Stimulated activated CD4-positive, alpha-beta T cell treated with anti-CD3 and anti-CD28 coated beads, Interleukin-4, amount 100 ng/mL, for 48 hours (primary cell): ENCODE results near the gene CNTN4.
A peak's percentile ranks its signal among the peaks of the same experiment; 100 is the strongest.

Source experiments
- DNase-seq, 2 donors: peaks; one replicate each; pipeline ENCODE4 v3.0.0-alpha.2; 2020; ENCODE audit warnings: low read depth in 2 of 2

Gene CNTN4

DNA sequence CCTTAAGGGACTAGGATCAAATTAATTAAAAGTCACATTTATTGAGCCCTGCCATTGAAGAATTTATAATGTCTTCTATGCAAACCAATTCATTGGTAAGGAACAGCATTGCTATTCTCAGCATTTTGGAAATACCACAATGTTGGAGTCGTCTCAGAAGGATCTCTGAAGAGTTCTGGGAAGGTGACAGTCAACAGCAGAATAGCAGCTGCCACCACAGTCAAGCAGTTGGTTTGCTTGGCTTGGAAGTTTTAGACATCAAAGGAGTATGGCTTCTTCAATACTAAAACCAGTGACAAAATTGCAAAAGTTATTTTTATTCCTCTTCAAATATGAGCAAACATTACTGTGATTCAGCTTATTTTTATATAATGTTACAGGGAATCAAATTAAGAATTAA is 167.9 kb downstream of the CNTN4 start:
- no peak for DNase-seq

DNA sequence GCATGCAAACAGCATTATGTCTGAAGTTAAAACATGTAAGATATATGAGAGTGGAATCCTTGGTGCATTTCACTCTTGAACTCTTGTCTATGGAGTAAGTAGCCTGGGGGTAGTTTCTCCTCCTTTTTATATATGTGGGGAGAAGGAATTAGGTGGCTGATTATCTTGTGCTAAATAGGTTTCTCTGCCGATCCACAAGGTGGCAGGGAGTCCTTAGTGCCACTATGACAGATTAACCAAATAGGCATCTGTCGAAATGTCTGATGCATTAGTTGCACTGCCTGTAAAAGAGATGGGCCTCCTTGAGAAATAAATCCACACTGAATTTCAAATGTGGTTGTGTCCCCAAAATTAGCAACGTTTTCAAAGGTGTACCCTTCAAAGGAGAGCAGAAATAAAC is 170.1 kb downstream of the CNTN4 start:
- DNase-seq = no peak

DNA sequence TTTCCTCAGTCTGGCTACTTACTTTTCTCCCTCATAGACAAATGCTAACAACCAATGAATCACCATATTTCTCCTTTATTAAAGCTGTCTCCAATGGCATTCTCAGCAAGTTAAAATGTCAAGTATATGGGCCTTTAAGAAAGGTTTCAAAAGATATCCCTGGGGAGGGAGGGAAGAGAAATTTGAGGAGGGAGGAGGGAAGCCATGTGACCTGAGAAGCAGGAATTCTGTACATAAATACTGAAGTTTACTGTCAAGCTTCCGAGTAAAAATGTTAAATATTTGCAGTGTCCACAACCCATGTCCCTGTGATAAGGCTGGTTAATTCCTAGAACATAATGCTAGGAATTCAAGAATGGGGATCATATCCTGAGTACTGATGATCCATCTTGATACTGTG is 175.9 kb downstream of the CNTN4 start:
- DNase-seq = no peak

DNA sequence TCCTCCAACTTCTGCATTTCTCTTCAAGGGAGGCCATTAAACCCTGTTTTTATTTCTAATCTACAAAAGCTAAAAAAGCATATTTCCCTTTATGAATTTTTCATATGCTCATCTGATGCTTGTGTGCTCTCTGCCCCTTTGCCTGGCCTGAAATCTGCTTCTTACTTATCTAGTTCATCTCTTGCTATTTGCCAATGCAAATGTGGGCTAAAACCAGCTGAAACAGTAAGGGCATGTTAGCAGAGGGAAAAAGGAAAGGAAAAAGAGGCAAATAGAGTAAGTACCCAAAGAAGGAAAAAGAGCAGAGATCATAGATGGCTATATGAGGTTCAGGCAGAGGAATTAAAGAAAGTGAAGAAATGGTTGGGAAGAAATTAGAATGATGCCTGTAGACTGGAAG is 185.2 kb downstream of the CNTN4 start:
- no peak for DNase-seq

DNA sequence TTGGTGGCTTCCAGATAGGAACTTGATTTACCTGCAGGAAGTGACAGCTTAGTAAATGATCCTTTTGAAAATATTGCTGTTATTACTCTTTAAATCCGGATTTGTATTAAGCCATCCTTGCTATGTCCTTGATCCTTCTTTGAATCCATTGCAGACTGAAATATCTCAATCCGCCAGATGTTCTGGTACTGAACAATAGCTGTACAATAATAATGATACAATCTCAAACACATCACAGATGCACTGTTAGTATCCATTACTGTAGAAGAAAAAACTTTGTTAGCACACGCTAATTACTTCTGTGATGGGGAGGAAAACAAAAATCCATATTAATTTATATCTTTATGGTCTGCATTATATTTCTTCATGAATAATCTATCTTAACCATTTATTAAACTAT is 202.3 kb downstream of the CNTN4 start:
- DNase-seq = no peak

DNA sequence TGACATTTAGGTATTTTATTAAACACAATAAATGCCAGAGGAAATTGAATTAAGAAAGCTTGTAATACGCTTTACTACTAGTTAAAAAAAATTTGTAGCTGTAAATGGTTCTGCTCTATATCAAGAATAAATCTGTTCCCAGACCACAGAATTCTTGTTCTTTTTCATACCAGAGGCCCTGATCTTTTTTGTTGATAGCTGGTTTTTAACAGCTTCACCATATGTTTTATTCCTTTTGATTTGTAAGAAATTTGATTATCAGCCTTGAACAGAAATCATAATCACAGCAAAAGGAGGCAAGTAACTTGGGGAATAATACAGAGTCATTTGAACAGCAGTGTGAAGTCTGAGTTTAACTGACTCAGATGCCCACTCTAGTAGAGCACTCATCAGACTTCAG is 202.7 kb downstream of the CNTN4 start:
- DNase-seq = no peak

DNA sequence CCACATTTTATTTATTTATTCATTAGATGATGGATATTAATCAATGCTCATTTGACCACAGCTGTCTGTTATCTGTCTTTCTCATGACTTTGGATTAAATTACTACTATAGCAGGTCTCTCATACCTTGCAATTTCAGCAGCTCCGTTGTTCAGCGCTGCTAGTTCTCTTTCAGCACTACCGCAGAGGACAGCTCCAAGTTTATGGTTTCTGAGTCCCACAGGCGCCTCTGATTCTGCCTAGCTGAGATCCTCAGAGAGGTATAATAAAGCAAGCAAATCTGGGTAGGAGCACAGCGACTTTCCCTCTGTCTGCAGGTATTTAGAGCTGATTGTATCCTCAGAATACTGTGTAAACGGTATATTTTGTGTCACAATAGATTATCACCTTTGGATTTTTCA is 204.9 kb downstream of the CNTN4 start:
- peak in 1 of 2 donors; percentile 0 for DNase-seq

DNA sequence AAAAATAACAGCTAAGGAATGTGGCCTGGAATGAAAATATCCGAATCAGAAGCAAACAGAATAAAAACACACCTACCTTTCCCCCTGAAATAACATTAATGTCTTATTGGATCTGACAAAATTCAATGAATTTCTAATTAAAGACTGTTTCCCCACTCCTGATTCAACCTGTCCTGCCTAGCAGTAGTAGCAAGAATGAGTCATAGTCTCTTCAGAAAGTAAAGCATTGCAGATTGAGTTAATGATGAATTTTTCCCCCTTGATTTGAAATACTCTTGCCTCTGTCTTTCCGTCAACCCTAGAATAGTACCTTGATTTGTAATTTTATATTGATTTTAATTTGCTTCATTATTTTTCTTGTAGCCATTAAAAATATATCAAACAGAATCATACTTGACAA is 212.4 kb downstream of the CNTN4 start:
- DNase-seq = no peak

DNA sequence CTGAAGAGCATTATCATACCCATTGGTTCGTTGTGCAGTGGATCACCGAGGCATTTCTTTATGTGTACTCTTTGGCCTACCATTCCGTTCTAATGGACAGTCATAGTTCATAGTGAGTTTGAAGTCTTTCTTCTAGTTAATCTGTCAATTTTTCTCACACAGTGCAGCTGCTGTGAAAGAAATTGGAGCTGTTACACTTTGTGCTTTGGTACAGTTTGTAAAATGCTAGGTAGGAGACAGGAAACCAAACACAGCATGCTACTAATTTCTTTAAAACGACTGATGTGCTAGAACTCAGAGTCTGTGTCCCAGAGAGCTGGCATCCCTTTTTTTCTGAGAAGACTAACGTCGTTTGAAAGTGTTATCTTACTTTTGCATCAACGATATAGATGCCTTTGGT is 218.9 kb downstream of the CNTN4 start:
- no peak for DNase-seq

DNA sequence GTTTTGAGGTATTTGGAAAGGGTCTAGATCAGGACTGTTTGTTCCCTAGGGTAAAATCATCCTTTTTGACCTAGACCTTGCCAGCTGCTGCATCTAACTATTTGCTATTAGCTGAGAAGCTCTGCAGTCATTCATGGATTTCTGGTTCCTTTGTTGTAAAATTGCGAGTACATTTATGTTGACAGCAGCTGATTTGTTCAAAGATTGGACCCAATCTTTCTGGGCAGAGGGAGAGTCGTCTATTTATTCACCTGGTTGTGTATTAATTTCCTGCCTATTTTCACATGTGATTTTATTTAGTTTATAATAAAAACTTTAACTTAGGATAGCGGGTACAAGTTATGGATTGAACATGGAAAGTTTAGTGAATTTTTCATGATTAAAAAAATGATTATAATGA is 236.3 kb downstream of the CNTN4 start:
- no peak for DNase-seq

DNA sequence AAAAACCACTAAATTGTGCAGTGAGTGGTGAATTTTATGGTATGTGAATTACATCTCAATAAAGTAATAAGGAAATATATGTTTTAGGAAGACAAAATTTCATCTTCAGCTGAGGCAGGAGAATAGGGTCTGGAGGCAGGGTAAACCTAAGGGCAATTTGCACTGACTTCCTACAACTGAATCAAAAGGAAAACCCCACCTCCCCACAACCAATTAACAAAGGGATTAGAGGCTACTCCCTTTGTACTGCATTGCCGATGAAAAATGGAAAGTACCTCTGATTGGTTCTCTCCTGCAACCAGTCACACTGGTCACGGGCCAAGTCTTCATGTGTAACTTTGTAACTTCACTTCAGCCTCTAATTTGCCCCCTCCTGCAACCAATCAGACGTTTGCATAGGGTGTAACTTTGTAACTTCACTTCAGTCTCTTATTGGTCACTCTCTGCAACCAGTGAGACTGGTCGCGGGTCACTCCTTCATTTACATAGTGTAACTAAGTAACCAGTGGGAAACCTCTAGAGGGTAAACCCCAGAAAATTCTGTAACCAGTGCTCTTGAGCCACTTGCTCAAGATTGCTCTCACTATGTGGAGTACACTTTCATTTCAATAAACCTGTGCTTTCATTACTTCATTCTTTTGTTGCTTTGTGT is 244.5 kb downstream of the CNTN4 start:
- DNase-seq = no peak

DNA sequence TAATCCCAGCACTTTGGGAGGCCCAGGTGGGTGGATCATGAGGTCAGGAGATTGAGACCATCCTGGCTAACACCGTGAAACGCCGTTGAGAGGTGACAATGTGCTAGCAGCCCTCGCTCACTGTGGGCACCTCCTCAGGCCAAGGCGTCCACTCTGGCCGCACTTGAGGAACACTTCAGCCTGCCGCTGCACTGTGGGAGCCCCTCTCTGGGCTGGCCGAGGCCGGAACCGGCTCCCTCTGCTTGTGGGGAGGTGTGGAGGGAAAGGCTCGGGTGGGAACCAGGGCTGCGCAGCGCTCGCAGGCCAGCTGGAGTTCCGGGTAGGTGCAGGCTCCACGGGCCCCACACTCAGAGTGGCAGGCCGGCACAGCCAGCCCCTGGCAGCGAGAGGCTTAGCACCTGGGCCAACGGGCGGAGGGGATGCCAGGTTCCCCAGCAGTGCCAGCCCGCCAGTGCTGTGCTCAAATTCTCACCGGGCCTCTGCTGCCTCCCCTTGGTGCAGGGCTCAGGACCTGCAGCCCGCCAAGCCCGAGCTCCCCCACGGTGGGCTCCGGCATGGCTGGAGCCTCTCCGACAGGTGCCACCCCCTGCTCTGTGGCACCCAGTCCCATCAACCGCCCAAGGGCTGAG is 253.6 kb downstream of the CNTN4 start:
- DNase-seq = no peak

DNA sequence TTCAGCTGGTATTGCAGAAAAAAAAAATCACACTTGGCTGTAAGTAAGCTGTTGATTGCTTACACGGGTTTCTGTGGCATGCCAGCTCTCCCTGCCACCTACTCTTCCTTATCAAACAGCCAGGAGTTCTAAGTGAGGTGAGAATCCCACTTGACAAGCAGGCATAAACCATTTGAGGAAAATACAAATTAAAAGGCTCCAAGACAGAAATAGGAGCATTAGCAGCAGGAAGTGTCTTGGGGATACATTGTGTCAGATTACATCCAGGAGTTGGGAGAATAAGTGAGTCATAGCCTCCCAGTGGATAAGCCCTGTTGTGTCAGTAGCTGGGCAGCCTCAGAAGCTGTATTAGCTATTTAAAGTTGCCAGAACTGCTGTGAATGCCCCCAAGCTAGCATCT is 256.0 kb downstream of the CNTN4 start:
- no peak for DNase-seq

DNA sequence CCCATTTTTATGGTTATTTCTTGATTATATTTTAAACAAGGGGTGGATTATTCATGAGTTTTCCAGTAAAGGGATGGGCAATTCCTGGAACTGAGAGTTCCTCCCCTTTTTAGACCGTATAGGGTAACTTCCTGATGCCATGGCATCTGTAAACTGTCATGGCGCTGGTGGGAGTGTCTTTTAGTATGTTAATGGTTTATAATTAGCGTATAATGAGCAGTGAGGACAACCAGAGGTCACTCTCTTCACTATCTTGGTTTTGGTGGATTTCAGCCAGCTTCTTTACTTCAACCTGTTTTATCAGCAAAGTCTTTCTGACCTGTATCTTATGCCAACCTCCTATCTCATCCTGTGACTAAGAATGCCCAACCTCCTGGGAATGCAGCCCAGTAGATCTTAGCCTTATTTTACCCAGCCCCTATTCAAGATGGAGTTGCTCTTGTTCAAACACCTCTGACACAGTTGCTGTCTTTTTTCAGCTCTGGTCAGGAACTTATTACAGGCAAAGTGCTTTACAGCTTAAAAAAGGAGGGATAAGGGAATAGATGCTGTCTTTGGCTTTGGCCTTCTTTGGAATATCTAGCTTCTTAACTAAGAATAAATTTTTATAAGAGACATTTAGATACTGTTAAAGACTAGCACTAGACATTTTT is 257.8 kb downstream of the CNTN4 start:
- DNase-seq = no peak

DNA sequence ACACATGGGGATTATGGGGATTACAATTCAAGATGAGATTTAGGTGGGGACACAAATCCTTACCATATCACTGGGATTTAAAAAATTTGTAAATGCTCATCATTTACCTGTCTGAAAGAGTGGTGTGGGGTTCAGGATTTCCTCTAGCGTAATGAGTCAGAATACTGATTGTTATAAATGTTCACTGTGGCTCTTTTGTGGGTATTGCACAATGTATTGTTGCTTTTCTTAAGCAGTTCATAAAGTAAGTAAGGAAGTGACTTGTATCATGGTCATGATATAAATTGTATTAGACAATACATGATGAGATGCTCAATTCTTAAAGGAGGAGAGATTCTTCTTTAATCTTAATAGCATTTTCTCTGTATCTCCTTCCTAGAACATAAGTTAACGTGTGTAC is 262.1 kb downstream of the CNTN4 start:
- DNase-seq = no peak

DNA sequence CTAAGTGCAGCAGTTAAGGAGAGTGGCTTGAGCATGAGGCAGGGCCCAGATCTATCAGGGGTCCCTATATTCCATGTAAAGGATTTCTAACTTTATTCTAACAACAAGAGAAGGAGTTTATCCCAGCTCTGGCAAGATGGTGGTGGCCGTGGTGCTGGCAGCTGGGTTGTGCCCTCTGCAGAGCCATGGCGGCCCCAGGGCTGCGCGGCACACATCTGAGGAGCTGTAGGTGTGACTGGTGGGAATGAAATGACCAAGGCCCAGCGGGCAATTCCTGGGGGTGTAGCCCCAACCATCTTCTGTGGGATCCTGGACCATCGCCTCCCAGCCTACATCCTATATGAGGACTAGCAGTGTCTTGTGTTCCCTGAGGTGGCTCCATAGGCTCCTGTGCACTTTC is 263.5 kb downstream of the CNTN4 start:
- no peak for DNase-seq

DNA sequence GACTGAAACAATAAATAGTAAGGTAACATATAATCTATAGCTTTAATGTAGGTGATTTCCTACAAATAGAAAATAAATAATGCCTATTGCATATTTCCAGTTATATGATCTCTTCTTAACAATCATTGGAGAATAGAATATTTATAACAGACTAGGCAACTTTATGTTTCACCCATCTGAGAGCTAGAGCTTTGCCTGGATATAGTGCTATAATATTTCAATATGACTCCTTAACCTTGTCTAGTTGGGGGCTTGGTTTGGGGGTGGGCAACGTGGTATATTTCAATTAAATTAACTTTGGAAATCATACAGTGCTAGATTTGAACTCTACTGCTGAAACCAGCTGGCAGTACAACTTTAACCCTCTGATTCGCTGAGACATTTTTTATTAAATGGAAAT is 265.2 kb downstream of the CNTN4 start:
- DNase-seq = no peak

DNA sequence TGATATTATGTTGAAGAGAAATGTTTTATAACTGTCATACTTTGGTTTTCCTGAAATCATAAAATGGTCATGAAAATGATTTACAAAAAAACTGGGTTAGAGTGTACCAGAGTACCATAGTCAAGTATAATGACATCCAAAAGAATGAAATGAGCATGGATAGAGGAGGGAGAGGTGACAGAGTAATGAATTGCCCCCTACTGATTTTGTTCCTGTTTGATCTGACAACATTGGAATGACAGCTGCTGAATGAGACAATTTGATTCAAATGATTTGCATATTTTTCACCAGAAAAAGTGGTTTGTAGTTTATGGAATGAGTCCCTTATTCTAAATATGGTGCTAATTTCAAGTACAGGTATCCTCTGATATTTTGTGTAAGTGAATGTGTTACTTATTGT is 271.7 kb downstream of the CNTN4 start:
- no peak for DNase-seq

DNA sequence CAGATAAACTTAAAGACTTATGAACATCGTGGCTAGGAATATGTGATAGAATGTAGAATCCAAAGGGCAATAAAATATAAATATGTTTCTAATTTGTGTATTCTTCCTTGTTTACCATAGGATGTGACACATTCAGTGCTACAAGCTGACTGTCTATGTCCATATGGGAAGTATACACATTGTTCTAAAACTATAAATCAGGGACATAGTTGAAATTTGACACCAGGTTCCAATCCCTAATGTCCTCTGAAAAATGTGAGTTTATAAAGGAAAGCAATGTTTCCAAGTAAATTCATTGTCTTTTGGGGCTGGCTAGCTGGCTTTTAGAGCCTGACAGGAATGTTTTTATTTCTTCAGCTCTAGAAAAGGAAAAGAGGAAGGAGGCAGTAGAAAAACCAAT is 273.6 kb downstream of the CNTN4 start:
- no peak for DNase-seq

DNA sequence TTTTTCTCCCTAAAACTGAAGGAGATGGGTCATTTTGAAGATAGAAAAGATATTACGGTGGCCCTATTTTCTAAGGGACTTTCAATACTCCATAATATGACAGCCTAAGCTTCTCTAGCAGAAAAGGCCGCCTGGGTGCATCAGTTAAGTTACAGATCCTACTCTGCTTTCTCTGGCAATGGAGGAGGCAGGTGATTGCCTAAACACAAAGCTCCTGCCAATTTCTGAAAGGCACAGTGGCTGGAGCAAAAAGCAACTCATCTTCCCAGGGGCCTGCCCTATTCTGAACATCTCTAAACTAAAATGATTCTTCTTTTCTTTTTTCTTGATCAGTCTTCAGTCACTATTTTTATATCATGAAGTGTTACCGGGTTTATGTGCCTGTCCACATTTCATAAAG is 276.7 kb downstream of the CNTN4 start:
- DNase-seq = no peak

DNA sequence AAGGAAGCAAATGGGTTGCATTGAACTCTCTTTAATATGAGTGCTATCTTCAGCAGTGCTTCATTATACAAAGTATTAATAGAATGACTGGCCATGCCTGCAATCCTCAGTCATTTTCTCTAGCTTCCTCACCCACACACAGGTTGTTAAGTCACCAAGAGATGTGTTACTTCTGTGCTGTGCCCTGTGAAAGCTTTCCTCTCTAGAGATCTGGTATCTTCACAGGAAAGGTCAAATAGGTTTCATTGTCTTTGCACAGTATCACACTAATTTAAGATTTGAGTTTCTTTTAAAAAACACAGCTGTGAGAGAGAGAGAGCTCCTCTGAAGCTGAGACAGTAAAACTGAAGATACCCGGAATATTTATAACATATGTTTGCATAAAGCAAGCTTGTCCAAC is 278.6 kb downstream of the CNTN4 start:
- no peak for DNase-seq

DNA sequence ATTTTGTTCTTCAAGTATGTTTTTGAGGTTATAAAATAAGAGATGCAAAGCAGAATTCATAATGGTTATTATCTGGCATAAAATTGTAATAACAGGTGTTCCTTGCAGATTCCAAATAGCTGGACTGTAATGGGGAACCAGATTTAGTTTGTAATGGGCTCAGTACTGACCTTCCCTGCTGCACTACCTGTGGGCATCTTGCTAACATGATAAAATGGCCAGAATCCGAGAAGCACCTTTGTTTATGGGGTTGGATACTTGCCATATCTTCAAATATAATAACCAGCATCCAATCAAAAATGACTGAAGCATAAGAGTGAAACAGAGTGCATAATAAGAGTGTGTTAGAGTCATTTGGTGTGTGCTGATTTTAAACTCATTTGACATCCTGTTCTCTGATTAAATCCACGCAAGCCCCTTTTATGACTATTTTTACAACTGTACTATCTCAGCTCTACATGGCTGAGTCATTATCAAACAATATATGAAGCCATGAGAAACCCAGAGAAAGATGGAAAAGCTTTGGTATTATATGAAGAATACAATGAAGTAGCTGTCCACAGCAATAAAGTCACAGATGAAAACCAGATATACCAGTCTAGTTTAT is 292.4 kb downstream of the CNTN4 start:
- DNase-seq = no peak

DNA sequence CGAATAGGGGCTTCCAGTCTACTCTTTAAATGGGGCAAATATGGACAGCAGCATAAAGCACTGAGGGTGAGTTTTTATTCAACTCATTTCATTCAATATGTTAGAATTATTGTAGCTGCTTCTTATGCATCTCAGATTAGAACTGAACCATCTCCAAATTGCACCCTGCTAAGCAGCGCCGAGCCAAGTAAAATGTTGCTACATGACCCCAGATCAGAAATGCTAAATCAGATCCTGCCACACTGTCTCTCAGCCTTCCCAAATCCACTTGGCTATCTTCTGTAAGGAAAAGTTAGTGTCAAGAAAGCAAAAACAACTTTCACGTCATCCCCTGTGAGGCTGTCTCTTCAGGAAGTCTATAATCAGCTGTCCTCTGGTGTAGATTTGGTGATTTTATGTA is 293.2 kb downstream of the CNTN4 start:
- no peak for DNase-seq
